HCT116 (cell line): ENCODE measurements around the gene IDUA.

Experiments used
- ATF3 ChIP-seq: IDR thresholded peaks from 2 replicates; pipeline ENCODE4 v1.6.1; 2012
- CEBPB ChIP-seq: IDR thresholded peaks from 2 replicates; pipeline ENCODE4 v1.6.1; 2012; ENCODE audit warnings: low read depth
- CTCF ChIP-seq, 3 experiments: fragments of 200-600 bp in 1 of 3; sonication (generic) in 1 of 3; IDR thresholded peaks in 2 of 3; conservative IDR thresholded peaks in 1 of 3; 2 replicates each; pipeline ENCODE4 v1.5.1; 2012 to 2017; ENCODE audit warnings: low read depth in 2 of 3, low read length in 2 of 3, antibody characterized with exemption in 1 of 3, borderline replicate concordance in 1 of 3, control low read depth in 1 of 3, mild to moderate bottlenecking in 1 of 3, mixed read lengths in 1 of 3, mixed run types in 1 of 3, moderate library complexity in 1 of 3; ENCODE audit not compliant: insufficient read depth in 1 of 3
- EZH2 ChIP-seq: fragments of 200-600 bp; sonication (generic); IDR thresholded peaks from 2 replicates; pipeline ENCODE4 v1.6.1; 2017; ENCODE audit warnings: antibody characterized with exemption, mixed run types
- MAX ChIP-seq: IDR thresholded peaks from 2 replicates; pipeline ENCODE4 v1.6.1; 2012
- POLR2A ChIP-seq: IDR thresholded peaks from 2 replicates; pipeline ENCODE4 v1.7.0; 2011; ENCODE audit warnings: borderline replicate concordance; ENCODE audit not compliant: insufficient read depth, insufficient read length; ENCODE audit errors: extremely low read depth
- POLR2AphosphoS5 ChIP-seq: IDR thresholded peaks from 2 replicates; pipeline ENCODE4 v1.6.1; 2011; ENCODE audit warnings: mild to moderate bottlenecking, low read depth, low read length, moderate library complexity
- RAD21 ChIP-seq: IDR thresholded peaks from 2 replicates; pipeline ENCODE4 v1.6.1; 2012; ENCODE audit warnings: low read depth, mild to moderate bottlenecking
- SIN3A ChIP-seq: IDR thresholded peaks from 2 replicates; pipeline ENCODE4 v1.6.1; 2012; ENCODE audit warnings: low read depth
- SP1 ChIP-seq: IDR thresholded peaks from 2 replicates; pipeline ENCODE4 v1.6.1; 2012; ENCODE audit warnings: low read depth
- ZNF274 ChIP-seq: fragments of 200-500 bp; sonication (Bioruptor generic); IDR thresholded peaks from 2 replicates; pipeline ENCODE4 v1.6.1; 2014; ENCODE audit warnings: mild to moderate bottlenecking, low read depth, low read length, inconsistent platforms

- no peak for TF ChIP-seq CTCF (IDR thresholded peaks at IDR 0.05 in 2 of 3, conservative IDR thresholded peaks at IDR 0.05 in 1 of 3; ENCODE audit: borderline replicate concordance in 1 of 3, insufficient read depth in 1 of 3, low read depth in 2 of 3, low read length in 2 of 3)
- TF ChIP-seq ZNF274, result no peak
- TF ChIP-seq MAX, result no peak
- no peak for TF ChIP-seq EZH2
- TF ChIP-seq POLR2AphosphoS5, result no peak
- no peak for TF ChIP-seq POLR2A
- TF ChIP-seq CEBPB, result no peak
- TF ChIP-seq SIN3A, result no peak
- no peak for TF ChIP-seq RAD21
- no peak for TF ChIP-seq SP1
- TF ChIP-seq ATF3, result no peak
Measured at GRCh38 chr4:952881-953573, 33.8 kb upstream of the IDUA start.
